Esophagus squamous epithelium (tissue), 5 donors: ENCODE results near the gene CDCA7. TPM values are rescaled to one million over a fixed set of nuclear protein-coding genes. Genes with fewer than 3 reads are reported as not detected.
"Not testable (repeated sequence)": the region's sequence is repeated elsewhere in the genome, so short reads cannot be mapped to it uniquely, and the experiment has no call there.

Source experiments
- DNase-seq: peaks from one replicate; lab custom pipeline; 2025; lab: John Stamatoyannopoulos, UW
- H3K27ac ChIP-seq, 4 donors: fragments of 200-600 bp; sonication (generic); one replicate each; pipeline ENCODE4 v1.5.1; 2016 to 2019; ENCODE audit warnings: mild to moderate bottlenecking in 1 of 4
- H3K27me3 ChIP-seq, 4 donors: fragments of 200-600 bp; sonication (generic); 1 replicate in 3 of 4; 2 replicates in 1 of 4; pipeline versions ENCODE4 v1.5.1 to v1.6.0; 2017 to 2021; ENCODE audit warnings: antibody characterized with exemption in 1 of 4
- H3K36me3 ChIP-seq, 3 donors: fragments of 200-600 bp; sonication (generic); one replicate each; pipeline ENCODE4 v1.5.1; 2016 to 2019
- H3K4me1 ChIP-seq, 3 donors: fragments of 200-600 bp; sonication (generic); one replicate each; pipeline ENCODE4 v1.5.1; 2017 to 2019
- H3K4me3 ChIP-seq, 4 donors: fragments of 200-600 bp; sonication (generic); 1 replicate in 3 of 4; 2 replicates in 1 of 4; pipeline ENCODE4 v1.5.1; 2016 to 2019; ENCODE audit warnings: mild to moderate bottlenecking in 2 of 4, moderate library complexity in 1 of 4
- H3K9me3 ChIP-seq, 3 donors: fragments of 200-600 bp; sonication (generic); one replicate each; pipeline ENCODE4 v1.5.1; 2016 to 2019
- CTCF ChIP-seq, 6 experiments: fragments of 450-650 bp in 4 of 6; fragments of 200-600 bp in 2 of 6; sonication (generic) in 2 of 6; IDR thresholded peaks; one replicate each; pipeline ENCODE4 v1.5.1; 2016 to 2019; ENCODE audit warnings: antibody characterized with exemption in 6 of 6, mild to moderate bottlenecking in 4 of 6, moderate library complexity in 4 of 6
- POLR2A ChIP-seq, 4 donors: fragments of 450-650 bp; IDR thresholded peaks; one replicate each; pipeline ENCODE4 v1.6.1; 2017; ENCODE audit warnings: antibody characterized with exemption in 4 of 4, mild to moderate bottlenecking in 4 of 4, moderate library complexity in 3 of 4
- WGBS, 2 donors: methylation state at CpG; one replicate each; pipeline ENCODE4 v1.1.5; 2018; 5-methylcytosine and 5-hydroxymethylcytosine counted together
- intact Hi-C: fragments of 100-400 bp; cut with DNase I; formaldehyde crosslinking; loops from one replicate; pipeline ENCODE4 v1.15.0; 2022
- total RNA-seq, 4 donors: library from RNA; depleted of rRNA; stranded (reverse); fragments of >200 nt; gene quantifications; one replicate each; pipeline ENCODE4 v1.1.0, GENCODE V29; 2016
- donor health status: DM: yes; HTN: yes; CAD: no.

Gene CDCA7
- total RNA-seq, 4 donors from 2014 or later = 8.8 to 18.4 (median 10.6) TPM

DNA sequence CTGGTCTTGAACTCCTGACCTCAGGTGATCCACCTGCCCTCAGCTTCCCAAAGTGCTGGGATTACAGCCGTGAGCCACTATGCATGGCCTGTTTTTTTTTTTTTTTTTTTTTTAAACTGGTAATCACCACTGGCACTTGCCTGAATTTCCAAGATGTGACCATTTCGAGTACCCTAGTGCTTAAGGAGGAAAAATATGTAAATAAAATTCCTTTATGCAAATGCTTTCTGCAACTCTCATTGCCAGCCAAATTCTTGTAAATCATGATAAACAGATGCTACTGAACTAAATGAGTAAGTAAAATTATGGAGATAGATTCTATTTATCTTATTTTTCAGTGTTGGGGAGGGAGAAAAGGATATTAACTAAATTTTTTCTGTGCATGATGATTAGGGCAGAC is 18.6 kb downstream of the CDCA7 start:
- peaks cover 0 to 10% (median 0%) of the 10 kb centered on the region in 3 donors for H3K36me3 ChIP-seq
- no peak overlapping the region for H3K4me3 ChIP-seq
- no peaks in the 10 kb centered on the region for H3K4me1 ChIP-seq
- WGBS, 2 donors = 85 to 90% methylated on average over 2 of the region's 2 CpGs
- DNase-seq = no peak
- H3K27me3 ChIP-seq = no peaks in the 10 kb centered on the region
- TF ChIP-seq CTCF (IDR thresholded peaks at IDR 0.05) (no peak), POLR2A (IDR thresholded peaks at IDR 0.05) (no peak)
- no peaks in the 10 kb centered on the region for H3K9me3 ChIP-seq
- intact Hi-C loops = no loop called here
- no peak overlapping the region for H3K27ac ChIP-seq

DNA sequence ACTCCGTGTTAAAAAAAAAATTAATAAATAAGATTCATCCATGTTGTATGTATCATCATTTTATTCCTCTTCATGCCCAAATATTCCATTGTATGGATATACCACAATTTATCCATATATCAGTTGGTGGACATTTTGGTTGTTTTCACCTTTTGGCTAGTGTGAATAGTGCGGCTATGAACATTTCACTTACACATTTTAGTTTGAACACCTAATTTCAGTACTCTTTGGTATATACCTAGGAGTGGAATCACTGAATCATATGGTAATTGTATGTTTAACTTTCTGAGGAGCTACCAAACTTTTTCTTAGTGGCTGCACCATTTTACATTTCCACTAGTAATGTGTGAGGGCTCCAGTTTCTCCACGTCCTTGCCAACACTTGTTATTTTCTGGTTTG is 20.0 kb downstream of the CDCA7 start:
- intact Hi-C loops = no loop called here
- Histone ChIP-seq H3K9me3 (no peaks in the 10 kb centered on the region), H3K36me3 (no peaks in the 10 kb centered on the region), H3K27ac (no peak overlapping the region), H3K27me3 (no peaks in the 10 kb centered on the region), H3K4me3 (no peak overlapping the region), H3K4me1 (no peaks in the 10 kb centered on the region)
- WGBS, 2 donors = 93% methylated on average over 3 of the region's 3 CpGs
- DNase-seq = no peak
- TF ChIP-seq CTCF (IDR thresholded peaks at IDR 0.05) (no peak), POLR2A (IDR thresholded peaks at IDR 0.05) (no peak)

GRCh38 chr2:173385534-173385933 is 30.9 kb downstream of the CDCA7 start:
- H3K4me3 ChIP-seq, H3K27ac ChIP-seq, H3K9me3 ChIP-seq, DNase-seq, intact Hi-C loops, H3K36me3 ChIP-seq, H3K27me3 ChIP-seq, H3K4me1 ChIP-seq: not testable (repeated sequence)
- WGBS, 2 donors = 96 to 97% methylated on average over 4 of the region's 4 CpGs

DNA sequence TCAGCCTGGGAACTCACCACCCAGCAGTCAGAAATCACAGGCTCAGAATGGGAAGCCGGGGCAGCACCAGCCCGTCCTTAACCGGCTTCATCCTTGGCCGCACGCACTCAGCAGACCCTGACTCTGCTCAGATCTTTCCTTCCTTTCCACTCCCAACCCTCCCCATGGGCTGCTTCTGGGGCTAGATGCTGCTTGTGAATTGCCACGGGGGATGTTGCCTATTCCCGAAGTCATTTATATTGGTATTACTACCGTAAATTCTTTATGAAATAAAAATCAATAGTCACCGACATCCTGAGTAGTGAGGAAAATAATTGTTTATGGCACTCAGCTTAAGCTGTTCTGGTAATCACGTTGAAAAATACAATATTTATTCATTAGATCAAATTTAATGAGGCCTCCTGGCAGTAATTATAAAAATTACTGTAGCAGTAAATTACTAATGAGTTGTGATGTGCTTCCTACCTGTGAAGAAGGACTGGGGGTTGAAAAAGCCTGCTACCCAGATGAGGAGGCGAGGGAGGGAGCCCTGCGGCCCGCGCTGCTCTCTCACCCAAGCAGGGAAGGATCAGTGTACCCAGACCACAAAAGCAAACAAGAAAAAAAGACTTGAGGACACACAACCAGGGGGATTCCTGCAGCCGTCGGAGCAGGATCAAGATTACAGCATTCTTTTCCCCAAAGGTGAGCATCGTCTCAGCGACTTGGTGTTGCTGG is 31.5 kb downstream of the CDCA7 start:
- H3K9me3 ChIP-seq = no peaks in the 10 kb centered on the region
- intact Hi-C loops = no loop called here
- WGBS, 2 donors = 85 to 90% methylated on average over 18 of the region's 18 CpGs

GRCh38 chr2:173386738-173387065 is 32.0 kb downstream of the CDCA7 start:
- H3K27ac ChIP-seq = no peak overlapping the region
- no peak for DNase-seq
- intact Hi-C loops = no loop called here
- H3K27me3 ChIP-seq = no peaks in the 10 kb centered on the region
- 89 to 91% methylated on average over 10 of the region's 10 CpGs for WGBS, 2 donors
- H3K4me3 ChIP-seq = no peak overlapping the region
- H3K36me3 ChIP-seq = no peaks in the 10 kb centered on the region
- TF ChIP-seq CTCF (IDR thresholded peaks at IDR 0.05) (no peak), POLR2A (IDR thresholded peaks at IDR 0.05) (no peak)
- no peaks in the 10 kb centered on the region for H3K9me3 ChIP-seq
- H3K4me1 ChIP-seq = no peaks in the 10 kb centered on the region

More for the DNA sequence above, 31.5 kb downstream of the CDCA7 start:
- no peaks in the 10 kb centered on the region for H3K4me1 ChIP-seq
- no peak overlapping the region for H3K27ac ChIP-seq
- TF ChIP-seq POLR2A (IDR thresholded peaks at IDR 0.05) = no peak
- TF ChIP-seq CTCF (IDR thresholded peaks at IDR 0.05) = no peak
- no peak overlapping the region for H3K4me3 ChIP-seq
- no peaks in the 10 kb centered on the region for H3K36me3 ChIP-seq
- no peak for DNase-seq
- H3K27me3 ChIP-seq = no peaks in the 10 kb centered on the region

- H3K4me3 ChIP-seq = no peak overlapping the region
- WGBS, 2 donors = 79 to 84% methylated on average over 5 of the region's 5 CpGs
- H3K27ac ChIP-seq = no peak overlapping the region
- no peak for DNase-seq
- TF ChIP-seq CTCF (IDR thresholded peaks at IDR 0.05) (no peak), POLR2A (IDR thresholded peaks at IDR 0.05) (no peak)
- H3K36me3 ChIP-seq = no peaks in the 10 kb centered on the region
- no peaks in the 10 kb centered on the region for H3K4me1 ChIP-seq
- no peaks in the 10 kb centered on the region for H3K9me3 ChIP-seq
- no peaks in the 10 kb centered on the region for H3K27me3 ChIP-seq
- intact Hi-C loops = no loop called here
Measured at GRCh38 chr2:173387079-173387478, 32.4 kb downstream of the CDCA7 start.
